ENCODE measurements around the gene MPDZ.

DNA sequence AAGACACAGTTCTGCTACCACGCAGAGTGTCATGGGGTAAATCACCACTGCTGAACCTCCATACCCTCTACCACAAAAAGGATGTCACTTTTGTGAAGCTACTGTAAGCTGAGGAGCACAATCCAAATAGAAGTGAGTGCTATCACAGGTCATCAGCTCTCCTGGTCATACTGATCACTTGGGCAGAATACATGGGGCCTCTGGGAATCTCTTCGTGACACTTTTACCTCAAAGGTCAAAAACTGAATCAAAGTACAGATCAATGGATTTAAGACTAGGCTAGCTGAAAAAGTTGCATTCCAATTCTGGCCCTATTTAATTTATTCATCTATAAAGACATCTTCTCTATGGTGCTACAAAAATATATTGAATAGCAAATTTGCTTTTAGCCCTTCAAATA, 115.5 kb downstream of the MPDZ start:
- TF ChIP-seq, protein P1, sequence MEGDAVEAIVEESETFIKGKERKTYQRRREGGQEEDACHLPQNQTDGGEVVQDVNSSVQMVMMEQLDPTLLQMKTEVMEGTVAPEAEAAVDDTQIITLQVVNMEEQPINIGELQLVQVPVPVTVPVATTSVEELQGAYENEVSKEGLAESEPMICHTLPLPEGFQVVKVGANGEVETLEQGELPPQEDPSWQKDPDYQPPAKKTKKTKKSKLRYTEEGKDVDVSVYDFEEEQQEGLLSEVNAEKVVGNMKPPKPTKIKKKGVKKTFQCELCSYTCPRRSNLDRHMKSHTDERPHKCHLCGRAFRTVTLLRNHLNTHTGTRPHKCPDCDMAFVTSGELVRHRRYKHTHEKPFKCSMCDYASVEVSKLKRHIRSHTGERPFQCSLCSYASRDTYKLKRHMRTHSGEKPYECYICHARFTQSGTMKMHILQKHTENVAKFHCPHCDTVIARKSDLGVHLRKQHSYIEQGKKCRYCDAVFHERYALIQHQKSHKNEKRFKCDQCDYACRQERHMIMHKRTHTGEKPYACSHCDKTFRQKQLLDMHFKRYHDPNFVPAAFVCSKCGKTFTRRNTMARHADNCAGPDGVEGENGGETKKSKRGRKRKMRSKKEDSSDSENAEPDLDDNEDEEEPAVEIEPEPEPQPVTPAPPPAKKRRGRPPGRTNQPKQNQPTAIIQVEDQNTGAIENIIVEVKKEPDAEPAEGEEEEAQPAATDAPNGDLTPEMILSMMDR (IDR thresholded peaks at IDR 0.05; ENCODE audit: low read depth, low read length): no peak
- no peak for TF ChIP-seq EZH2phosphoT487 (IDR thresholded peaks at IDR 0.05; ENCODE audit: low read depth)

Data from OCI-LY3 (cell line).